ENCODE measurements around the gene PYY. TPM values are rescaled to one million over a fixed set of nuclear protein-coding genes. Genes with fewer than 3 reads are reported as not detected.

Gene PYY
- total RNA-seq, 1 experiment from 2014 or later = not detected

DNA sequence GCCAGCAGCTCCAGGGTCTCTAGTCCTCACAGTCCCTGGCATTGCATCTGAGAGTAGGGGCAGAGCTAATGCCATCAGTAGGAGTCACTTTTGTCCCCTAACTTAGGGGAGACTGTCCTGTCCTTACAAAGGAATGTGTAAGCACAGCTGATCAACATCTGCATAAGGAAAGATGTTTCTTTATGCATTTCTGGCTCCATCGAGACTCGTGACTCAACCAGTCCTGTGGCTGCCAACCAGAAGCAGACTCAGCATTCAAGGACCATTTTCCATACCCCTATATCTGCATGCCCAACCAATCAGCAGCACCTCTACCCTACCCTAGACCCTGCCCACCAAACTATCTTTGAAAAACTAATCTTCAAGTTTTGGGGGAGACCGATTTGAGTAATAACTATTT is 38.2 kb downstream of the PYY start:
- H3K4me2 ChIP-seq (ENCODE audit: low read length) = no peak overlapping the region
- no peak overlapping the region for H3K9ac ChIP-seq (ENCODE audit: low read length)
- peaks cover 21% of the 10 kb centered on the region; the same call in 1 of the 2 replicates for H3K27me3 ChIP-seq (ENCODE audit: low read length)
- intact Hi-C loops (cut with micrococcal nuclease) = no loop called here
- H3K27ac ChIP-seq (ENCODE audit: low read length) = no peak overlapping the region
- no peaks in the 10 kb centered on the region for H3K4me1 ChIP-seq (ENCODE audit: insufficient read depth, low read length)
- no peaks in the 10 kb centered on the region for H3F3A ChIP-seq (ENCODE audit: low read length, unreplicated experiment)
- no TSS peak for BruUV-seq (replicated peaks)
- DNase-seq (no peak), ATAC-seq (no peak)
- TF ChIP-seq EZH2phosphoT487 (IDR thresholded peaks at IDR 0.05; ENCODE audit: borderline replicate concordance, low read length) = no peak
- TF ChIP-seq, protein P1, sequence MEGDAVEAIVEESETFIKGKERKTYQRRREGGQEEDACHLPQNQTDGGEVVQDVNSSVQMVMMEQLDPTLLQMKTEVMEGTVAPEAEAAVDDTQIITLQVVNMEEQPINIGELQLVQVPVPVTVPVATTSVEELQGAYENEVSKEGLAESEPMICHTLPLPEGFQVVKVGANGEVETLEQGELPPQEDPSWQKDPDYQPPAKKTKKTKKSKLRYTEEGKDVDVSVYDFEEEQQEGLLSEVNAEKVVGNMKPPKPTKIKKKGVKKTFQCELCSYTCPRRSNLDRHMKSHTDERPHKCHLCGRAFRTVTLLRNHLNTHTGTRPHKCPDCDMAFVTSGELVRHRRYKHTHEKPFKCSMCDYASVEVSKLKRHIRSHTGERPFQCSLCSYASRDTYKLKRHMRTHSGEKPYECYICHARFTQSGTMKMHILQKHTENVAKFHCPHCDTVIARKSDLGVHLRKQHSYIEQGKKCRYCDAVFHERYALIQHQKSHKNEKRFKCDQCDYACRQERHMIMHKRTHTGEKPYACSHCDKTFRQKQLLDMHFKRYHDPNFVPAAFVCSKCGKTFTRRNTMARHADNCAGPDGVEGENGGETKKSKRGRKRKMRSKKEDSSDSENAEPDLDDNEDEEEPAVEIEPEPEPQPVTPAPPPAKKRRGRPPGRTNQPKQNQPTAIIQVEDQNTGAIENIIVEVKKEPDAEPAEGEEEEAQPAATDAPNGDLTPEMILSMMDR (conservative IDR thresholded peaks at IDR 0.05; ENCODE audit: low read depth, low read length) = no peak
- no peak overlapping the region for H2AFZ ChIP-seq (ENCODE audit: low read length)
- ChIA-PET POLR2A (ENCODE audit: unreplicated experiment) (no interaction called here), CTCF (no interaction called here)
- H3K79me2 ChIP-seq (ENCODE audit: low read length) = no peaks in the 10 kb centered on the region
- H4K20me1 ChIP-seq (ENCODE audit: low read length) = no peaks in the 10 kb centered on the region
- H3K4me3 ChIP-seq (ENCODE audit: low read length) = no peak overlapping the region
- no peaks in the 10 kb centered on the region for H3K9me2 ChIP-seq (replicated peaks; ENCODE audit: low read length)
- H3K36me3 ChIP-seq (ENCODE audit: low read depth, low read length) = no peaks in the 10 kb centered on the region
- no peaks in the 10 kb centered on the region for H3K9me3 ChIP-seq (ENCODE audit: low read length)

DNA sequence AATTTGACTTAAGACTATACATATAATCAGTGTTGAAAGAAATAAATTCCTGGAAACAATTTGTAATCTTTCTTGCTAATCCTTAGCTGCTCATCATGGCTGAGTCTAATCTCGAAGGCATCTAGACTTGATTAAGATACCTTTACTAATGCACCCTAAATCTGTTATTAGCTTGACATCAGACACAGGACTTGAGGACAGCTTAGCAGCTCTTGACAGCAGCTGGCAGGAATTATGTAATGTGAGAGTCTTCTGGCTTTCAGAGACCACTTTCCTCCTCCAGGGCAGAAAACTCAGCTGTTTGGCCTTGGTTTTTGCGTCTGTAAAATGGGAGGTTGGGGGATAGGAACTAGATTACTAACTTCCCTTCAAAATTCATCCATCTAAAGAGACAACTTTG is 39.3 kb downstream of the PYY start:
- H3K4me1 ChIP-seq (ENCODE audit: insufficient read depth, low read length) = no peaks in the 10 kb centered on the region
- H3K4me3 ChIP-seq (ENCODE audit: low read length) = no peak overlapping the region
- H3K36me3 ChIP-seq (ENCODE audit: low read depth, low read length) = no peaks in the 10 kb centered on the region
- no peaks in the 10 kb centered on the region for H3K9me3 ChIP-seq (ENCODE audit: low read length)
- H3K79me2 ChIP-seq (ENCODE audit: low read length) = no peaks in the 10 kb centered on the region
- CTCF ChIA-PET = no interaction called here
- no peak overlapping the region for H2AFZ ChIP-seq (ENCODE audit: low read length)
- no peak overlapping the region for H3K9ac ChIP-seq (ENCODE audit: low read length)
- H3K4me2 ChIP-seq (ENCODE audit: low read length) = no peak overlapping the region
- no TSS peak for BruUV-seq (replicated peaks)
- peaks cover 21% of the 10 kb centered on the region; the same call in 1 of the 2 replicates for H3K27me3 ChIP-seq (ENCODE audit: low read length)
- ATAC-seq = no peak
- DNase-seq = no peak
- no peaks in the 10 kb centered on the region for H4K20me1 ChIP-seq (ENCODE audit: low read length)
- H3F3A ChIP-seq (ENCODE audit: low read length, unreplicated experiment) = no peaks in the 10 kb centered on the region
- H3K27ac ChIP-seq (ENCODE audit: low read length) = no peak overlapping the region
- intact Hi-C loops (cut with micrococcal nuclease) = no loop called here
- POLR2A ChIA-PET (ENCODE audit: unreplicated experiment) = interaction anchor here (0.6 kb wide), 1 partner anchor 92 kb away, joined by 4 read pairs; no protein-coding TSS in a partner anchor
- H3K9me2 ChIP-seq (replicated peaks; ENCODE audit: low read length) = no peaks in the 10 kb centered on the region
- TF ChIP-seq, protein P1 (conservative IDR thresholded peaks at IDR 0.05; ENCODE audit: low read depth, low read length) = no peak
- TF ChIP-seq EZH2 (IDR thresholded peaks at IDR 0.05; ENCODE audit: low read length, unreplicated experiment) (no peak), EZH2phosphoT487 (IDR thresholded peaks at IDR 0.05; ENCODE audit: borderline replicate concordance, low read length) (no peak)

DNA sequence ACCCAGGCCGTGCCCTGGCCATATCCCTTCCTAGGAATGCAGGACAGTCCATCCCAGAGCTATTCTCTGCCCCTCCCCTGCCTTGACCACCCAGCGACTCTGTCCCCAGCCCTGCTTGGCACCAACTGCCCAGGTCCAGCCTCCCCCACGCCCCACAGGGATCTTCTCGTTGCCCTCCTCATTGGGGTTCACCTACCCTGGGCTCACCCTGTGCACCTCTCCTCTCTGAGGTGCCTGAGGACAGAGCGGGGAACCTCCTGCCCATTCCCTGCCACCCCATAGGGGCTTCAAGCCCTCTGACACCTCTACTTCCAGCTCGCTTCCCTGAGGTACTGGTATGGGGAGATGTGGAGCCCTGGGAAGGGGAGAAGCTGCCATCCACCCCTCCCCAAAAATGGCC is 40.2 kb downstream of the PYY start:
- H4K20me1 ChIP-seq (ENCODE audit: low read length) = no peaks in the 10 kb centered on the region
- intact Hi-C loops (cut with micrococcal nuclease) = no loop called here
- no TSS peak for BruUV-seq (replicated peaks)
- DNase-seq (no peak), ATAC-seq (no peak)
- no peaks in the 10 kb centered on the region for H3K79me2 ChIP-seq (ENCODE audit: low read length)
- H3K27ac ChIP-seq (ENCODE audit: low read length) = no peak overlapping the region
- no peaks in the 10 kb centered on the region for H3K36me3 ChIP-seq (ENCODE audit: low read depth, low read length)
- CTCF ChIA-PET = no interaction called here
- POLR2A ChIA-PET (ENCODE audit: unreplicated experiment) = interaction anchor here (0.6 kb wide), 1 partner anchor 93 kb away, joined by 4 read pairs; no protein-coding TSS in a partner anchor
- H2AFZ ChIP-seq (ENCODE audit: low read length) = no peak overlapping the region
- no peak overlapping the region for H3K4me2 ChIP-seq (ENCODE audit: low read length)
- peaks cover 23% of the 10 kb centered on the region; the same call in 1 of the 2 replicates for H3K27me3 ChIP-seq (ENCODE audit: low read length)
- no peaks in the 10 kb centered on the region for H3K4me1 ChIP-seq (ENCODE audit: insufficient read depth, low read length)
- H3K4me3 ChIP-seq (ENCODE audit: low read length) = no peak overlapping the region
- H3K9ac ChIP-seq (ENCODE audit: low read length) = no peak overlapping the region
- TF ChIP-seq, protein P1 (conservative IDR thresholded peaks at IDR 0.05; ENCODE audit: low read depth, low read length) = no peak
- TF ChIP-seq EZH2 (IDR thresholded peaks at IDR 0.05; ENCODE audit: low read length, unreplicated experiment) (no peak), EZH2phosphoT487 (IDR thresholded peaks at IDR 0.05; ENCODE audit: borderline replicate concordance, low read length) (no peak)
- no peaks in the 10 kb centered on the region for H3K9me3 ChIP-seq (ENCODE audit: low read length)
- H3K9me2 ChIP-seq (replicated peaks; ENCODE audit: low read length) = no peaks in the 10 kb centered on the region
- no peaks in the 10 kb centered on the region for H3F3A ChIP-seq (ENCODE audit: low read length, unreplicated experiment)
